Nephron progenitor cell (in vitro differentiated cells): ENCODE data around the gene GPR15LG.
"Not testable (repeated sequence)": the region's sequence is repeated elsewhere in the genome, so short reads cannot be mapped to it uniquely, and the experiment has no call there.

Source experiments
- DNase-seq: peaks from one replicate; pipeline ENCODE4 v3.0.0; 2021
- H3K27ac Mint-ChIP-seq: 2 replicates; pipeline ENCODE4 v1.8.0; 2021; ENCODE audit warnings: mild to moderate bottlenecking, moderate library complexity, mixed read lengths
- H3K27me3 Mint-ChIP-seq: 2 replicates; pipeline ENCODE4 v1.8.0; 2021; ENCODE audit warnings: mild to moderate bottlenecking, low read depth, mixed read lengths; ENCODE audit not compliant: poor library complexity
- H3K36me3 Mint-ChIP-seq: 2 replicates; pipeline ENCODE4 v1.8.0; 2021; ENCODE audit warnings: low read depth, mixed read lengths
- H3K4me1 Mint-ChIP-seq: 2 replicates; pipeline ENCODE4 v1.8.0; 2021; ENCODE audit warnings: mixed read lengths
- H3K4me3 Mint-ChIP-seq: 2 replicates; pipeline ENCODE4 v1.8.0; 2021; ENCODE audit warnings: mild to moderate bottlenecking, moderate library complexity, mixed read lengths
- H3K9me3 Mint-ChIP-seq: 2 replicates; pipeline ENCODE4 v1.8.0; 2021; ENCODE audit warnings: mild to moderate bottlenecking, moderate library complexity, mixed read lengths
- TF ChIP-seq, protein P1 (sequence below): fragments of 200-600 bp; sonication (generic); IDR thresholded peaks from 2 replicates; pipeline ENCODE4 v1.5.0; 2021; ENCODE audit warnings: antibody characterized with exemption

GPR15LG gene

DNA sequence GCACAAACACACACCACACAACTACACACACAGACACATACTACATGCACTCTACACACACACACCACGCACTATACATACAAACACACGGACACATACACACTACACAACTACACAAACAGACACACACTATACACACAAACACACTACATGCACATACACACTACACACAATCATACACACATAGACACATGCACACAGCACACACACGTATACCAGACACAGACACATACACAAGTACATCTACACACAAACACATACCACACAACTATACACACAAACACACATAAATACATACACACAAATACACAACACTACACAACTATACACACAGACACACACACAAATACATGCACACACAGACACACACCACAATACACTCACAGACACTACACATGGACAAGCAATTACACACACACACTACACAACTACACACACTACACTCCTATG lies 4.6 kb downstream of the GPR15LG start:
- H3K4me1 Mint-ChIP-seq: peaks cover 5% of the 10 kb centered on the region
- H3K27me3 Mint-ChIP-seq: no peaks in the 10 kb centered on the region
- no peak for DNase-seq
- no peak overlapping the region for H3K27ac Mint-ChIP-seq
- no peak overlapping the region for H3K4me3 Mint-ChIP-seq
- H3K36me3 Mint-ChIP-seq: no peaks in the 10 kb centered on the region
- H3K9me3 Mint-ChIP-seq: peaks cover 4% of the 10 kb centered on the region
- TF ChIP-seq, protein P1, sequence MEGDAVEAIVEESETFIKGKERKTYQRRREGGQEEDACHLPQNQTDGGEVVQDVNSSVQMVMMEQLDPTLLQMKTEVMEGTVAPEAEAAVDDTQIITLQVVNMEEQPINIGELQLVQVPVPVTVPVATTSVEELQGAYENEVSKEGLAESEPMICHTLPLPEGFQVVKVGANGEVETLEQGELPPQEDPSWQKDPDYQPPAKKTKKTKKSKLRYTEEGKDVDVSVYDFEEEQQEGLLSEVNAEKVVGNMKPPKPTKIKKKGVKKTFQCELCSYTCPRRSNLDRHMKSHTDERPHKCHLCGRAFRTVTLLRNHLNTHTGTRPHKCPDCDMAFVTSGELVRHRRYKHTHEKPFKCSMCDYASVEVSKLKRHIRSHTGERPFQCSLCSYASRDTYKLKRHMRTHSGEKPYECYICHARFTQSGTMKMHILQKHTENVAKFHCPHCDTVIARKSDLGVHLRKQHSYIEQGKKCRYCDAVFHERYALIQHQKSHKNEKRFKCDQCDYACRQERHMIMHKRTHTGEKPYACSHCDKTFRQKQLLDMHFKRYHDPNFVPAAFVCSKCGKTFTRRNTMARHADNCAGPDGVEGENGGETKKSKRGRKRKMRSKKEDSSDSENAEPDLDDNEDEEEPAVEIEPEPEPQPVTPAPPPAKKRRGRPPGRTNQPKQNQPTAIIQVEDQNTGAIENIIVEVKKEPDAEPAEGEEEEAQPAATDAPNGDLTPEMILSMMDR: no peak

DNA sequence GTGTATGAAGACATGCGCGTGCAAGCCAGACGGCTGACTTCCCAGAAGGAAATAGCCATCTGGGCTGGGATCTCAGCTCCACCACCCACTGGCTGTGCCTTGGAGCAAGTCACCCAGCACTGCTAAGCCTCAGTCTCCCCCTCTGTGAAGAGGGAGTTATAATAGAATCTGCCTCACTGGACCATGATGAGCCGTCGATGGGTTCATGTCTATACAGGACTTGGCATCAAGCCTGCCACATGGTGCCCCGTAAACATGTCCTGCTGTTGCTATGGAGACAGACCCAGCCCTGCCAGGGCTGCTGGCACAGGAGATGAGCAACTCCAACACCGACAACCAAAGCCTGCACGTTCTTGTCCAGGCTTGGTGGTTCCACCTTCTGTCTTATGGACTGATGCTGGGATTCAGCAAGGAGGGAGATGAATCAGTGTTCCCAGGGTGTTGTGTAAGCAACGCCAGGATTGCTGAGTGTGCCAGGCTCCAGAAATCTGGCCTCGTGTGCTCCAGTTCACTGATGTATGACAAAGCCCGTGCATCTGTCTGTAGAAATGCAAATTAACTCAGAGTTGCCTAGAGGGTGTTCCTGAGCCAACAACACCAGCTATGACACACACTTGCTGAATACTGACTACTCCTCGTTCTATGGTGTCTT lies 5.6 kb downstream of the GPR15LG start:
- DNase-seq: no peak
- H3K4me1 Mint-ChIP-seq: peaks cover 5% of the 10 kb centered on the region
- H3K27me3 Mint-ChIP-seq: no peaks in the 10 kb centered on the region
- H3K36me3 Mint-ChIP-seq: no peaks in the 10 kb centered on the region
- no peak overlapping the region for H3K27ac Mint-ChIP-seq
- peaks cover 4% of the 10 kb centered on the region for H3K9me3 Mint-ChIP-seq
- TF ChIP-seq, protein P1: no peak
- no peak overlapping the region for H3K4me3 Mint-ChIP-seq

DNA sequence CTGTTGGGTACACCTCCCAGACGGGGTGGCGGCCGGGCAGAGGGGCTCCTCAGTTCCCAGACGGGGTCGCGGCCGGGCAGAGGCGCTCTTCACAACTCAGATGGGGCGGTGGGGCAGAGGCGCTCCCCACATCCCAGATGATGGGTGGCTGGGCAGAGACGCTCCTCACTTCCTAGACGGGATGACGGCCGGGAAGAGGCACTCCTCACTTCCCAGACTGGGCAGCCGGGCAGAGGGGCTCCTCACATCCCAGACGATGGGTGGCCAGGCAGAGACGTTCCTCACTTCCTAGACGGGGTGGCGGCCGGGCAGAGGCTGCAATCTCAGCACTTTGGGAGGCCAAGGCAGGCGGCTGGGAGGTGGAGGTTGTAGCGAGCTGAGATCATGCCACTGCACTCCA lies 6.8 kb downstream of the GPR15LG start:
- H3K9me3 Mint-ChIP-seq, H3K27me3 Mint-ChIP-seq, H3K4me1 Mint-ChIP-seq: not testable (repeated sequence)

DNA sequence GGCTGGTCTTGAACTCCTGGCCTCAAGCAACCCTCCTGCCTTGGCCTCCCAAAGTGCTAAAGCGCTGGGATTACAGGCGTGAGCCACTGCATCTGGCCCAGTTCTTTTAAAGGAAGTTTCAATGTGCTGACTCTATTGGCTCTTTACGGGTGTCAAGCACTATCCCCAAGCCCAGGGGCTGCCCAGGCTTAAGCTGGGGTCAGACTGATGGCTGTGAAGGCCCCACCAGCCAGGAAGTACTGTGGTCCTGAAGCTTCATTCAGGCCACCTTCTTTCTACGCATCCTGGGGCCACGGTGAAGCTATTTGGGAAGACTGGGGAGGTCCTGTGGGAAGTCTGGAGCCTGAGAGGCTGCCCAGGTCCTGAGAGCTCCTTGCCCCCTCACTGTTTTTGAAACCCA lies 8.0 kb downstream of the GPR15LG start:
- no peak for DNase-seq
- peaks cover 4% of the 10 kb centered on the region for H3K9me3 Mint-ChIP-seq
- H3K27me3 Mint-ChIP-seq: no peaks in the 10 kb centered on the region
- no peak overlapping the region for H3K27ac Mint-ChIP-seq
- peaks cover 3% of the 10 kb centered on the region for H3K4me1 Mint-ChIP-seq
- no peaks in the 10 kb centered on the region for H3K36me3 Mint-ChIP-seq
- TF ChIP-seq, protein P1: no peak
- no peak overlapping the region for H3K4me3 Mint-ChIP-seq

More for the DNA sequence above, 6.8 kb downstream of the GPR15LG start:
- not testable (repeated sequence) for H3K27ac Mint-ChIP-seq, H3K4me3 Mint-ChIP-seq, DNase-seq, H3K36me3 Mint-ChIP-seq

DNA sequence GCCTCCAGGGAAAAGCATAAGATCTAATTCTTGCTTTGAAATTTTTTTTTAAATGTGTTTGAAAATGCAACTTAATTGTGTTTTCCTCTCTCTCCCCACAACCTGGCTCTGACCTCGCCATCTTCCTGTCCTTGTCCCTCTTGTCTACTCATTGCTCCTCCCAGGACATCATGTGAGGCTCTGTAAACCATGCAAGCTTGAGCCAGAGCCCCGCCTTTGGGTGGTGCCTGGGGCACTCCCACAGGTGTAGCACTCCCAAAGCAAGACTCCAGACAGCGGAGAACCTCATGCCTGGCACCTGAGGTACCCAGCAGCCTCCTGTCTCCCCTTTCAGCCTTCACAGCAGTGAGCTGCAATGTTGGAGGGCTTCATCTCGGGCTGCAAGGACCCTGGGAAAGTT lies 10.9 kb downstream of the GPR15LG start:
- Mint-ChIP-seq H3K4me1 (no peaks in the 10 kb centered on the region), H3K9me3 (peaks cover 4% of the 10 kb centered on the region), H3K4me3 (no peak overlapping the region), H3K36me3 (no peaks in the 10 kb centered on the region), H3K27me3 (no peaks in the 10 kb centered on the region), H3K27ac (no peak overlapping the region)
- no peak for DNase-seq
- TF ChIP-seq, protein P1: no peak

DNA sequence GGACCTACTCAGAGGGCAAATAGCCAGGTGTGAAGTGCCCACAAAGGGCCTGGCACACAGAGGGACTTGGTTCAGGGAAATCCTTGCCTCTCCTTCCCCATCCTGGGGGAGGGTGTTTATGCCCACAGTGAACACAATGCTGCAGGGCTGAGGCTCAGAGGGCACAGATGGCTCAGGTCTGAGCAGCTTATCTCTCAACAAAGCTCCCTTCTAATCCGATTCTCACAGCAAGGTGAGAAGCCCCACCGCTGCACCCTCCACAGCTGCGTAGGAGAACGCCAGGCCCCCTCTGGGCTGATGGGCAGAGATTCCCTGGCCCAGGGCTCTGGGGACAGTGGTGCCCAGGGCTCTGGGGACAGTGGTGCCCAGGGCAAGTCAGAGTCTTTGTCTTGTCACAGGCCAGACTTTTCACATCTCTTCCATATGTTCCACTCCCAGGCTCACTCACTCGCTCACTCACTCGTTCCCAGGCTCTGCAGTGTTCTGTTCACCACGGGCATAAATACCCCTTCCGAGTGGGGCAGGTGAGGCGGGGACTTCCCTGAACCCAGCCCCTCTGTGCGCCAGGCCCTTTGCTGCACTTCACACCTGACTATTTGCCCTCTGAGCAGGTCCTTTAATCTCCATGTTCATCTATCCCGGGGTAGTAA lies 12.1 kb downstream of the GPR15LG start:
- Mint-ChIP-seq H3K4me3 (no peak overlapping the region), H3K4me1 (no peaks in the 10 kb centered on the region), H3K9me3 (peaks cover 4% of the 10 kb centered on the region), H3K27ac (no peak overlapping the region), H3K36me3 (no peaks in the 10 kb centered on the region), H3K27me3 (peaks cover 4% of the 10 kb centered on the region)
- DNase-seq: no peak
- TF ChIP-seq, protein P1: no peak
